ENCODE measurements around the gene MFGE8.

The MFGE8 gene

GRCh38 chr15:88917760-88918159, 4.6 kb upstream of the MFGE8 start:
- Histone ChIP-seq H3K27ac (ENCODE audit: insufficient read depth in 1 of 2, low read depth in 1 of 2, low read length in 2 of 2, poor library complexity in 1 of 2, severe bottlenecking in 2 of 2) (no peak overlapping the region), H3K36me3 (ENCODE audit: control insufficient read depth in 4 of 4, insufficient read depth in 4 of 4, low read length in 3 of 4) (no peaks in the 10 kb centered on the region), H3K4me1 (ENCODE audit: control extremely low read depth in 1 of 4, control insufficient read depth in 4 of 4, insufficient read depth in 4 of 4, low read length in 3 of 4) (peaks cover 0 to 11% (median 4%) of the 10 kb centered on the region in 4 experiments), H3K27me3 (replicated peaks in 2 of 5; ENCODE audit: control insufficient read depth in 4 of 5, insufficient read depth in 5 of 5, low read length in 4 of 5) (no peaks in the 10 kb centered on the region), H3K9me3 (ENCODE audit: control extremely low read depth in 1 of 5, control insufficient read depth in 4 of 5, insufficient read depth in 2 of 5, low read depth in 1 of 5, low read length in 4 of 5) (no peaks in the 10 kb centered on the region), H3K4me3 (ENCODE audit: control insufficient read depth in 1 of 7, extremely low read depth in 1 of 7, insufficient read depth in 4 of 7, low read depth in 2 of 7, low read length in 6 of 7) (no peak overlapping the region)
- WGBS (ENCODE audit: insufficient coverage) = 80% methylated on average over 1 of the region's 5 CpGs
- no peak for DNase-seq
- ChIA-PET CTCF (no interaction called here), POLR2A (no interaction called here)

- Histone ChIP-seq H3K27ac (ENCODE audit: insufficient read depth in 1 of 2, low read depth in 1 of 2, low read length in 2 of 2, poor library complexity in 1 of 2, severe bottlenecking in 2 of 2) (no peak overlapping the region), H3K4me3 (ENCODE audit: control insufficient read depth in 1 of 7, extremely low read depth in 1 of 7, insufficient read depth in 4 of 7, low read depth in 2 of 7, low read length in 6 of 7) (no peak overlapping the region), H3K36me3 (ENCODE audit: control insufficient read depth in 4 of 4, insufficient read depth in 4 of 4, low read length in 3 of 4) (peaks cover 0 to 2% (median under 1%) of the 10 kb centered on the region in 4 experiments), H3K27me3 (replicated peaks in 2 of 5; ENCODE audit: control insufficient read depth in 4 of 5, insufficient read depth in 5 of 5, low read length in 4 of 5) (no peaks in the 10 kb centered on the region), H3K9me3 (ENCODE audit: control extremely low read depth in 1 of 5, control insufficient read depth in 4 of 5, insufficient read depth in 2 of 5, low read depth in 1 of 5, low read length in 4 of 5) (no peaks in the 10 kb centered on the region), H3K4me1 (ENCODE audit: control extremely low read depth in 1 of 4, control insufficient read depth in 4 of 4, insufficient read depth in 4 of 4, low read length in 3 of 4) (peaks cover 0 to 23% (median 17%) of the 10 kb centered on the region in 4 experiments)
- CTCF ChIA-PET = interaction anchor here (1.0 to 2.3 kb wide), 3 partner anchors 9 to 15 kb away, joined by 3 to 4 read pairs (median 3); no protein-coding TSS in a partner anchor
- WGBS (ENCODE audit: insufficient coverage) = 97% methylated on average over 6 of the region's 10 CpGs
- POLR2A ChIA-PET = no interaction called here
- no peak for DNase-seq
These were observed 2.2 kb upstream of the MFGE8 start for GRCh38 chr15:88915354-88915753.

GRCh38 chr15:88913850-88914169, 631 bp upstream of the MFGE8 start:
- POLR2A ChIA-PET = no interaction called here
- H3K27ac ChIP-seq (ENCODE audit: insufficient read depth in 1 of 2, low read depth in 1 of 2, low read length in 2 of 2, poor library complexity in 1 of 2, severe bottlenecking in 2 of 2) = no peak overlapping the region

GRCh38 chr15:88912500-88912921, 668 bp downstream of the MFGE8 start:
- no peak for DNase-seq
- WGBS (ENCODE audit: insufficient coverage) = 6% methylated on average over 14 of the region's 20 CpGs

More at GRCh38 chr15:88913850-88914169, 631 bp upstream of the MFGE8 start:
- WGBS (ENCODE audit: insufficient coverage) = 100% methylated on average over 1 of the region's 4 CpGs
- Histone ChIP-seq H3K36me3 (ENCODE audit: control insufficient read depth in 4 of 4, insufficient read depth in 4 of 4, low read length in 3 of 4) (peaks cover 0 to 16% (median 12%) of the 10 kb centered on the region in 4 experiments), H3K9me3 (ENCODE audit: control extremely low read depth in 1 of 5, control insufficient read depth in 4 of 5, insufficient read depth in 2 of 5, low read depth in 1 of 5, low read length in 4 of 5) (no peaks in the 10 kb centered on the region), H3K4me3 (ENCODE audit: control insufficient read depth in 1 of 7, extremely low read depth in 1 of 7, insufficient read depth in 4 of 7, low read depth in 2 of 7, low read length in 6 of 7) (peak overlapping the region in 6 of 7 experiments; percentile 62 to 91 (median 76)), H3K27me3 (replicated peaks in 2 of 5; ENCODE audit: control insufficient read depth in 4 of 5, insufficient read depth in 5 of 5, low read length in 4 of 5) (no peaks in the 10 kb centered on the region), H3K4me1 (ENCODE audit: control extremely low read depth in 1 of 4, control insufficient read depth in 4 of 4, insufficient read depth in 4 of 4, low read length in 3 of 4) (peaks cover 0 to 23% (median 17%) of the 10 kb centered on the region in 4 experiments)
- CTCF ChIA-PET = interaction anchor here (1.2 kb wide), 1 partner anchor 9 kb away, joined by 5 read pairs; no protein-coding TSS in a partner anchor
- DNase-seq = no peak

GRCh38 chr15:88911766-88912118, 1.4 kb downstream of the MFGE8 start:
- peak overlapping the region in 2 of 7 experiments; percentile 79 to 91 for H3K4me3 ChIP-seq (ENCODE audit: control insufficient read depth in 1 of 7, extremely low read depth in 1 of 7, insufficient read depth in 4 of 7, low read depth in 2 of 7, low read length in 6 of 7)
- peaks cover 0 to 23% (median 17%) of the 10 kb centered on the region in 4 experiments for H3K4me1 ChIP-seq (ENCODE audit: control extremely low read depth in 1 of 4, control insufficient read depth in 4 of 4, insufficient read depth in 4 of 4, low read length in 3 of 4)
- H3K9me3 ChIP-seq (ENCODE audit: control extremely low read depth in 1 of 5, control insufficient read depth in 4 of 5, insufficient read depth in 2 of 5, low read depth in 1 of 5, low read length in 4 of 5) = no peaks in the 10 kb centered on the region
- no peak overlapping the region for H3K27ac ChIP-seq (ENCODE audit: insufficient read depth in 1 of 2, low read depth in 1 of 2, low read length in 2 of 2, poor library complexity in 1 of 2, severe bottlenecking in 2 of 2)
- CTCF ChIA-PET = interaction anchor here (0.7 to 2.1 kb wide), 6 partner anchors 8 to 256 kb away, joined by 3 to 4 read pairs (median 4); partner anchors contain the start of gene HAPLN3
- DNase-seq = peak in 1 of 3 donors; percentile 14
- H3K36me3 ChIP-seq (ENCODE audit: control insufficient read depth in 4 of 4, insufficient read depth in 4 of 4, low read length in 3 of 4) = peaks cover 0 to 27% (median 18%) of the 10 kb centered on the region in 4 experiments
- 92% methylated on average over 2 of the region's 5 CpGs for WGBS (ENCODE audit: insufficient coverage)
- POLR2A ChIA-PET = no interaction called here
- no peaks in the 10 kb centered on the region for H3K27me3 ChIP-seq (replicated peaks in 2 of 5; ENCODE audit: control insufficient read depth in 4 of 5, insufficient read depth in 5 of 5, low read length in 4 of 5)

More at GRCh38 chr15:88912500-88912921, 668 bp downstream of the MFGE8 start:
- Histone ChIP-seq H3K9me3 (ENCODE audit: control extremely low read depth in 1 of 5, control insufficient read depth in 4 of 5, insufficient read depth in 2 of 5, low read depth in 1 of 5, low read length in 4 of 5) (no peaks in the 10 kb centered on the region), H3K27me3 (replicated peaks in 2 of 5; ENCODE audit: control insufficient read depth in 4 of 5, insufficient read depth in 5 of 5, low read length in 4 of 5) (no peaks in the 10 kb centered on the region), H3K36me3 (ENCODE audit: control insufficient read depth in 4 of 4, insufficient read depth in 4 of 4, low read length in 3 of 4) (peaks cover 0 to 22% (median 16%) of the 10 kb centered on the region in 4 experiments), H3K4me1 (ENCODE audit: control extremely low read depth in 1 of 4, control insufficient read depth in 4 of 4, insufficient read depth in 4 of 4, low read length in 3 of 4) (peaks cover 0 to 23% (median 17%) of the 10 kb centered on the region in 4 experiments), H3K4me3 (ENCODE audit: control insufficient read depth in 1 of 7, extremely low read depth in 1 of 7, insufficient read depth in 4 of 7, low read depth in 2 of 7, low read length in 6 of 7) (peak overlapping the region; percentile 55 to 91 (median 74)), H3K27ac (ENCODE audit: insufficient read depth in 1 of 2, low read depth in 1 of 2, low read length in 2 of 2, poor library complexity in 1 of 2, severe bottlenecking in 2 of 2) (peak overlapping the region in 1 of 2 experiments; percentile 58)
- CTCF ChIA-PET = interaction anchor here (0.9 to 1.6 kb wide), 4 partner anchors 9 to 97 kb away, joined by 4 read pairs; partner anchors contain the start of gene HAPLN3
- POLR2A ChIA-PET = no interaction called here

- no peak overlapping the region for H3K4me3 ChIP-seq (ENCODE audit: control insufficient read depth in 1 of 7, extremely low read depth in 1 of 7, insufficient read depth in 4 of 7, low read depth in 2 of 7, low read length in 6 of 7)
- H3K9me3 ChIP-seq (ENCODE audit: control extremely low read depth in 1 of 5, control insufficient read depth in 4 of 5, insufficient read depth in 2 of 5, low read depth in 1 of 5, low read length in 4 of 5) = no peaks in the 10 kb centered on the region
- ChIA-PET POLR2A (no interaction called here), CTCF (interaction anchor here (1.2 to 2.1 kb wide), 2 partner anchors 27 to 257 kb away, joined by 3 to 4 read pairs; no protein-coding TSS in a partner anchor)
- H3K36me3 ChIP-seq (ENCODE audit: control insufficient read depth in 4 of 4, insufficient read depth in 4 of 4, low read length in 3 of 4) = peaks cover 0 to 43% (median 24%) of the 10 kb centered on the region in 4 experiments
- DNase-seq = no peak
- H3K27me3 ChIP-seq (replicated peaks in 2 of 5; ENCODE audit: control insufficient read depth in 4 of 5, insufficient read depth in 5 of 5, low read length in 4 of 5) = no peaks in the 10 kb centered on the region
- no peak overlapping the region for H3K27ac ChIP-seq (ENCODE audit: insufficient read depth in 1 of 2, low read depth in 1 of 2, low read length in 2 of 2, poor library complexity in 1 of 2, severe bottlenecking in 2 of 2)
- 97% methylated on average over 11 of the region's 12 CpGs for WGBS (ENCODE audit: insufficient coverage)
- H3K4me1 ChIP-seq (ENCODE audit: control extremely low read depth in 1 of 4, control insufficient read depth in 4 of 4, insufficient read depth in 4 of 4, low read length in 3 of 4) = peaks cover 0 to 23% (median 17%) of the 10 kb centered on the region in 4 experiments
These were observed 3.0 kb downstream of the MFGE8 start for GRCh38 chr15:88909956-88910831.
